NB4 (cell line): ENCODE data around the gene FBXO11.

ENCODE experiments used
- CTCF ChIP-seq: IDR thresholded peaks from one replicate; pipeline ENCODE4 v1.5.1; 2012; ENCODE audit warnings: low read depth, low read length
- MAX ChIP-seq: IDR thresholded peaks from 2 replicates; pipeline ENCODE4 v1.6.1; 2011; ENCODE audit warnings: low read depth, low read length
- MYC ChIP-seq: IDR thresholded peaks from 2 replicates; pipeline ENCODE4 v1.6.1; 2011; ENCODE audit warnings: low read depth, low read length
- POLR2A ChIP-seq: IDR thresholded peaks from 2 replicates; pipeline ENCODE4 v1.6.1; 2011; ENCODE audit warnings: mild to moderate bottlenecking; ENCODE audit not compliant: insufficient read length; ENCODE audit errors: extremely low read depth

- TF ChIP-seq CTCF = no peak
- TF ChIP-seq POLR2A = no peak
- TF ChIP-seq MAX = no peak
- TF ChIP-seq MYC = no peak
Observed at GRCh38 chr2:47803770-47804169, 102.5 kb downstream of the FBXO11 start.
